Neural cell (in vitro differentiated cells): ENCODE data around the gene INTS11. TPM values are rescaled to one million over a fixed set of nuclear protein-coding genes. Genes with fewer than 3 reads are reported as not detected.

ENCODE experiments used
- H2AFZ ChIP-seq: fragments of 200-600, 300-800 bp; sonication (generic), shearing (Covaris generic); 2 replicates; pipeline ENCODE4 v1.6.0; 2014; ENCODE audit warnings: low read depth, mild to moderate bottlenecking, antibody characterized with exemption, low read length, moderate library complexity
- H3F3A ChIP-seq: fragments of 200-600 bp; shearing (Covaris generic); 2 replicates; pipeline ENCODE4 v1.6.1; 2016; ENCODE audit warnings: mild to moderate bottlenecking, moderate library complexity, mixed read lengths, antibody characterized with exemption, low read length; ENCODE audit not compliant: insufficient read depth, poor library complexity, severe bottlenecking
- H3K27ac ChIP-seq: fragments of 200-600, 300-800 bp; sonication (generic), shearing (Covaris generic); 2 replicates; pipeline ENCODE4 v1.5.1; 2014; ENCODE audit warnings: mild to moderate bottlenecking, low read length, moderate library complexity
- H3K27me3 ChIP-seq: fragments of 300-800, 200-600 bp; sonication (generic), shearing (Covaris generic); 2 replicates; pipeline ENCODE4 v1.6.0; 2014; ENCODE audit warnings: mild to moderate bottlenecking, low read depth, low read length, moderate library complexity; ENCODE audit not compliant: insufficient read depth
- H3K36me3 ChIP-seq: fragments of 300-800, 200-600 bp; sonication (generic), shearing (Covaris generic); 2 replicates; pipeline ENCODE4 v1.5.1; 2014; ENCODE audit warnings: mild to moderate bottlenecking, antibody characterized with exemption, low read length, moderate library complexity; ENCODE audit not compliant: insufficient read depth
- H3K4me2 ChIP-seq: fragments of 300-800, 200-600 bp; sonication (generic), shearing (Covaris generic); 2 replicates; pipeline ENCODE4 v1.6.0; 2014; ENCODE audit warnings: mild to moderate bottlenecking, low read length
- H3K4me3 ChIP-seq: fragments of 300-800, 200-600 bp; sonication (generic), shearing (Covaris generic); 2 replicates; pipeline ENCODE4 v1.5.1; 2014; ENCODE audit warnings: mild to moderate bottlenecking, low read length, moderate library complexity
- H3K79me2 ChIP-seq: fragments of 200-600 bp; shearing (Covaris generic); replicated peaks from 2 replicates; pipeline ENCODE4 v1.6.0; 2014; ENCODE audit warnings: mild to moderate bottlenecking, low read length, moderate library complexity; ENCODE audit not compliant: insufficient read depth
- H3K9ac ChIP-seq: fragments of 300-800, 200-600 bp; sonication (generic), shearing (Covaris generic); 2 replicates; pipeline ENCODE4 v1.6.1; 2016; ENCODE audit warnings: mild to moderate bottlenecking, low read length, mixed read lengths
- H3K9me2 ChIP-seq: fragments of 200-600 bp; shearing (Covaris generic); 2 replicates; pipeline ENCODE4 v1.6.1; 2016; ENCODE audit warnings: mild to moderate bottlenecking, low read length, mixed read lengths; ENCODE audit not compliant: insufficient read depth
- H3K9me3 ChIP-seq: fragments of 200-600, 300-800 bp; sonication (generic), shearing (Covaris generic); 2 replicates; pipeline ENCODE4 v1.6.1; 2016; ENCODE audit warnings: mild to moderate bottlenecking, mixed run types, low read length, moderate library complexity, mixed read lengths
- H4K20me1 ChIP-seq: fragments of 200-600 bp; shearing (Covaris generic); 2 replicates; pipeline ENCODE4 v1.6.1; 2016; ENCODE audit warnings: mild to moderate bottlenecking, mixed run types; ENCODE audit not compliant: insufficient read depth
- EP300 ChIP-seq: fragments of 450-650 bp; conservative IDR thresholded peaks from 2 replicates; pipeline ENCODE4 v1.6.1; 2014; ENCODE audit warnings: antibody characterized with exemption, mild to moderate bottlenecking, moderate library complexity; ENCODE audit not compliant: poor library complexity, severe bottlenecking
- EZH2 ChIP-seq: fragments of 200-600, 300-800 bp; shearing (Covaris generic), sonication (generic); IDR thresholded peaks from 2 replicates; pipeline ENCODE4 v1.6.1; 2014; ENCODE audit warnings: antibody characterized with exemption, low read length, borderline replicate concordance, mild to moderate bottlenecking; ENCODE audit not compliant: insufficient read depth, poor library complexity, severe bottlenecking
- MXI1 ChIP-seq: fragments of 450-650 bp; conservative IDR thresholded peaks from 2 replicates; pipeline ENCODE4 v1.6.1; 2014; ENCODE audit warnings: antibody characterized with exemption, mild to moderate bottlenecking; ENCODE audit not compliant: poor library complexity, severe bottlenecking
- POLR2AphosphoS5 ChIP-seq: IDR thresholded peaks from 2 replicates; pipeline ENCODE4 v1.6.1; 2012
- RAD21 ChIP-seq: fragments of 450-650 bp; conservative IDR thresholded peaks from 2 replicates; pipeline ENCODE4 v1.6.1; 2014; ENCODE audit warnings: antibody characterized with exemption, mild to moderate bottlenecking, moderate library complexity
- SMC3 ChIP-seq: fragments of 450-650 bp; conservative IDR thresholded peaks from 2 replicates; pipeline ENCODE4 v1.6.1; 2014; ENCODE audit warnings: antibody characterized with exemption, mild to moderate bottlenecking, moderate library complexity; ENCODE audit not compliant: poor library complexity
- TAF1 ChIP-seq: IDR thresholded peaks from 2 replicates; pipeline ENCODE4 v1.6.1; 2012; ENCODE audit warnings: low read depth
- polyA plus RNA-seq: library from polyadenylated mRNA; depleted of rRNA; stranded (reverse); fragments of >200 nt; gene quantifications from 2 replicates; pipeline ENCODE4 v1.2.3, GENCODE V29; 2014
- small RNA-seq, 3 experiments: library from RNA; depleted of rRNA; stranded (forward); fragments of <200 nt; gene quantifications; one replicate each; pipeline ENCODE3, GENCODE V24; 2012
- TF ChIP-seq, protein P1 (sequence below): IDR thresholded peaks from 2 replicates; pipeline ENCODE4 v1.6.1; 2012; ENCODE audit warnings: borderline replicate concordance
- TF ChIP-seq, protein P2 (sequence below): fragments of 450-650 bp; IDR thresholded peaks from 2 replicates; pipeline ENCODE4 v1.5.1; 2014; ENCODE audit warnings: antibody characterized with exemption, mild to moderate bottlenecking, moderate library complexity; ENCODE audit not compliant: poor library complexity, severe bottlenecking

The INTS11 gene
- polyA plus RNA-seq, 1 donor from 2014 or later, result 131 TPM

- no peaks in the 10 kb centered on the region for H3K79me2 ChIP-seq
- H3K36me3 ChIP-seq, result no peaks in the 10 kb centered on the region
- H3K9ac ChIP-seq, result no peak overlapping the region
- H3K4me3 ChIP-seq, result no peak overlapping the region
- H3K27me3 ChIP-seq, result no peaks in the 10 kb centered on the region
- H3F3A ChIP-seq, result no peaks in the 10 kb centered on the region
- H3K4me2 ChIP-seq, result no peak overlapping the region
- no peaks in the 10 kb centered on the region for H4K20me1 ChIP-seq
- no peaks in the 10 kb centered on the region for H3K9me3 ChIP-seq
- no peaks in the 10 kb centered on the region for H3K9me2 ChIP-seq
- H3K27ac ChIP-seq, result no peak overlapping the region
- no peak for TF ChIP-seq EP300
- TF ChIP-seq, protein P1, sequence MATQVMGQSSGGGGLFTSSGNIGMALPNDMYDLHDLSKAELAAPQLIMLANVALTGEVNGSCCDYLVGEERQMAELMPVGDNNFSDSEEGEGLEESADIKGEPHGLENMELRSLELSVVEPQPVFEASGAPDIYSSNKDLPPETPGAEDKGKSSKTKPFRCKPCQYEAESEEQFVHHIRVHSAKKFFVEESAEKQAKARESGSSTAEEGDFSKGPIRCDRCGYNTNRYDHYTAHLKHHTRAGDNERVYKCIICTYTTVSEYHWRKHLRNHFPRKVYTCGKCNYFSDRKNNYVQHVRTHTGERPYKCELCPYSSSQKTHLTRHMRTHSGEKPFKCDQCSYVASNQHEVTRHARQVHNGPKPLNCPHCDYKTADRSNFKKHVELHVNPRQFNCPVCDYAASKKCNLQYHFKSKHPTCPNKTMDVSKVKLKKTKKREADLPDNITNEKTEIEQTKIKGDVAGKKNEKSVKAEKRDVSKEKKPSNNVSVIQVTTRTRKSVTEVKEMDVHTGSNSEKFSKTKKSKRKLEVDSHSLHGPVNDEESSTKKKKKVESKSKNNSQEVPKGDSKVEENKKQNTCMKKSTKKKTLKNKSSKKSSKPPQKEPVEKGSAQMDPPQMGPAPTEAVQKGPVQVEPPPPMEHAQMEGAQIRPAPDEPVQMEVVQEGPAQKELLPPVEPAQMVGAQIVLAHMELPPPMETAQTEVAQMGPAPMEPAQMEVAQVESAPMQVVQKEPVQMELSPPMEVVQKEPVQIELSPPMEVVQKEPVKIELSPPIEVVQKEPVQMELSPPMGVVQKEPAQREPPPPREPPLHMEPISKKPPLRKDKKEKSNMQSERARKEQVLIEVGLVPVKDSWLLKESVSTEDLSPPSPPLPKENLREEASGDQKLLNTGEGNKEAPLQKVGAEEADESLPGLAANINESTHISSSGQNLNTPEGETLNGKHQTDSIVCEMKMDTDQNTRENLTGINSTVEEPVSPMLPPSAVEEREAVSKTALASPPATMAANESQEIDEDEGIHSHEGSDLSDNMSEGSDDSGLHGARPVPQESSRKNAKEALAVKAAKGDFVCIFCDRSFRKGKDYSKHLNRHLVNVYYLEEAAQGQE, result no peak
- no peak for TF ChIP-seq SMC3
- TF ChIP-seq EZH2, result no peak
- no peak for TF ChIP-seq POLR2AphosphoS5
- TF ChIP-seq TAF1, result no peak
- TF ChIP-seq, protein P2, sequence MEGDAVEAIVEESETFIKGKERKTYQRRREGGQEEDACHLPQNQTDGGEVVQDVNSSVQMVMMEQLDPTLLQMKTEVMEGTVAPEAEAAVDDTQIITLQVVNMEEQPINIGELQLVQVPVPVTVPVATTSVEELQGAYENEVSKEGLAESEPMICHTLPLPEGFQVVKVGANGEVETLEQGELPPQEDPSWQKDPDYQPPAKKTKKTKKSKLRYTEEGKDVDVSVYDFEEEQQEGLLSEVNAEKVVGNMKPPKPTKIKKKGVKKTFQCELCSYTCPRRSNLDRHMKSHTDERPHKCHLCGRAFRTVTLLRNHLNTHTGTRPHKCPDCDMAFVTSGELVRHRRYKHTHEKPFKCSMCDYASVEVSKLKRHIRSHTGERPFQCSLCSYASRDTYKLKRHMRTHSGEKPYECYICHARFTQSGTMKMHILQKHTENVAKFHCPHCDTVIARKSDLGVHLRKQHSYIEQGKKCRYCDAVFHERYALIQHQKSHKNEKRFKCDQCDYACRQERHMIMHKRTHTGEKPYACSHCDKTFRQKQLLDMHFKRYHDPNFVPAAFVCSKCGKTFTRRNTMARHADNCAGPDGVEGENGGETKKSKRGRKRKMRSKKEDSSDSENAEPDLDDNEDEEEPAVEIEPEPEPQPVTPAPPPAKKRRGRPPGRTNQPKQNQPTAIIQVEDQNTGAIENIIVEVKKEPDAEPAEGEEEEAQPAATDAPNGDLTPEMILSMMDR, result no peak
- TF ChIP-seq RAD21, result no peak
- no peak for TF ChIP-seq MXI1
- no peak overlapping the region for H2AFZ ChIP-seq
Measured at GRCh38 chr1:1262071-1262470, 62.4 kb downstream of the INTS11 start.

Small RNAs within 50 kb of the gene (small RNA-seq; reads per million reads assigned to genes)
- gene MIR6726, result 0 to 5.5 (median 3.2) reads per million in 3 experiments

Other genes with a start within 250 kb of the INTS11 start
- gene C1orf159, start 208.6 kb downstream of the INTS11 start, polyA plus RNA-seq, result 31.5 and 52.6 TPM in 2 replicates
- not detected in 2 replicates for gene TTLL10, start 150.8 kb downstream of the INTS11 start, polyA plus RNA-seq
- not detected in 2 replicates for gene TNFRSF18, start 118.1 kb downstream of the INTS11 start, polyA plus RNA-seq
- 0.66 TPM in 1 of 2 replicates, not detected in the other for gene TNFRSF4, start 110.5 kb downstream of the INTS11 start, polyA plus RNA-seq
- gene SDF4, start 92.7 kb downstream of the INTS11 start, polyA plus RNA-seq, result 91.2 and 114 TPM in 2 replicates
- gene B3GALT6, start 92.4 kb downstream of the INTS11 start, polyA plus RNA-seq, result 46.5 and 52.6 TPM in 2 replicates
- gene C1QTNF12, start 77.9 kb downstream of the INTS11 start, polyA plus RNA-seq, result 0.74 TPM in 1 of 2 replicates, not detected in the other
- 76.5 and 79.7 TPM in 2 replicates for gene UBE2J2, start 50.8 kb downstream of the INTS11 start, polyA plus RNA-seq
- gene SCNN1D, start 44.2 kb downstream of the INTS11 start, polyA plus RNA-seq, result 9.8 and 16.0 TPM in 2 replicates
- 186 and 230 TPM in 2 replicates for gene ACAP3, start 16.7 kb downstream of the INTS11 start, polyA plus RNA-seq
- gene PUSL1, start 16.1 kb downstream of the INTS11 start, polyA plus RNA-seq, result 25.0 and 36.8 TPM in 2 replicates
- gene CPTP, start 142 bp upstream of the INTS11 start, polyA plus RNA-seq, result 9.9 and 13.3 TPM in 2 replicates
- 1.0 and 1.2 TPM in 2 replicates for gene TAS1R3, start 6.6 kb upstream of the INTS11 start, polyA plus RNA-seq
- gene DVL1, start 24.8 kb upstream of the INTS11 start, polyA plus RNA-seq, result 100 and 102 TPM in 2 replicates
- 0.92 and 1.7 TPM in 2 replicates for gene MXRA8, start 33.9 kb upstream of the INTS11 start, polyA plus RNA-seq
- 104 and 119 TPM in 2 replicates for gene AURKAIP1, start 50.5 kb upstream of the INTS11 start, polyA plus RNA-seq
- gene CCNL2, start 74.7 kb upstream of the INTS11 start, polyA plus RNA-seq, result 696 and 734 TPM in 2 replicates
- 168 and 204 TPM in 2 replicates for gene MRPL20, start 82.6 kb upstream of the INTS11 start, polyA plus RNA-seq
- 0.28 TPM in 1 of 2 replicates, not detected in the other for gene ANKRD65, start 96.6 kb upstream of the INTS11 start, polyA plus RNA-seq
- 0.88 and 1.4 TPM in 2 replicates for gene VWA1, start 111.0 kb upstream of the INTS11 start, polyA plus RNA-seq
- gene ATAD3C, start 125.0 kb upstream of the INTS11 start, polyA plus RNA-seq, result not detected in 2 replicates
- 51.3 and 57.2 TPM in 2 replicates for gene ATAD3B, start 147.1 kb upstream of the INTS11 start, polyA plus RNA-seq
- 30.3 and 42.7 TPM in 2 replicates for gene ATAD3A, start 187.5 kb upstream of the INTS11 start, polyA plus RNA-seq
- 46.7 and 52.1 TPM in 2 replicates for gene TMEM240, start 216.0 kb upstream of the INTS11 start, polyA plus RNA-seq